DND-41 (cell line): Measurements from ENCODE around the gene DAZAP1.

Experiments
- CTCF ChIP-seq: IDR thresholded peaks from 2 replicates; pipeline ENCODE4 v1.5.1; 2012; ENCODE audit warnings: borderline replicate concordance, low read length, moderate library complexity, mild to moderate bottlenecking; ENCODE audit not compliant: poor library complexity, severe bottlenecking; ENCODE audit errors: extremely low read depth
- EZH2 ChIP-seq: IDR thresholded peaks from 3 replicates; pipeline ENCODE4 v1.6.1; 2012; ENCODE audit warnings: borderline replicate concordance, low read depth, mild to moderate bottlenecking, moderate library complexity, low read length, inconsistent platforms; ENCODE audit not compliant: severe bottlenecking

- no peak for TF ChIP-seq EZH2
- no peak for TF ChIP-seq CTCF
Measured at GRCh38 chr19:1407528-1408299, at the start of gene DAZAP1.
